GM11168 (cell line): Measurements from ENCODE around the gene GALNT10.

Experiments used
- in situ Hi-C: fragments of 300-500 bp; cut with MboI; formaldehyde crosslinking; loops from one replicate; pipeline ENCODE4 v1.12.0; 2022; ENCODE audit warnings: low sequenced_read_pairs; ENCODE audit not compliant: unreplicated experiment

Gene GALNT10

GRCh38 chr5:154393850-154394249 is 203.3 kb downstream of the GALNT10 start:
- in situ Hi-C loops = no loop called here

- in situ Hi-C loops = no loop called here
Measured at GRCh38 chr5:154394307-154394706, 203.8 kb downstream of the GALNT10 start.

DNA sequence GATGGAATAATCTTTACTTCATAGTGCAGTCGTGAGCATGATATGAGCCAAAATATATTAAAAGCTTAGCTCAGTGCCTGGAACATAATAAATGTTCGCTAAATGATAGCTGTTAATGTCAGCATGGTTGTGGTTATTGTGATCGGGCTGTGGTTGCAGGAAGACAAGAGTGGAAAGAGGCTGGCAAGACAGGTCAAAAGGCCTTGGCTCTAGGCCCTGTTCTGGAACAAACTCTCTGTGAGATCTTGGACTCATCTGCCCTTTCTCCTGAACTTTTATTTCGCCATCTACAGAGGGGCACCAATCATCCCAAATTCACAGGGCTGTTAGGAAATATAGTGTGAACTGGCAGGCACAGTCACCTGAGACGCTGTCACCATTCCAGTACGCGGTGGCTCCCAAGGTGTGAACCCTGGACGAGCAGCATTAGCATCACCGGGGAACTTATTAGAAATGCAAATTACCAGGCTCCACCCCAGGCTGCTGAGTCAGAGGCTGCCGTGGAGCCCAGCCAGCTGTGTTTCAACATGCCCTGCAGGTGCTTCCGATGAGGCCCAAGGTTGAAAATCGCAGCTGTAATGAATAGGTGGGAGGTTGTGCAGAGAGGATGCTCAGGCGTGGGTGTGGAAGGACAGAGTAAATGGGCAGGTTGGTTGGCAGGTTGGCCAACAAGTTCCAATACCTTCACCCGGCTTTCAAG is 205.0 kb downstream of the GALNT10 start:
- in situ Hi-C loops = no loop called here

GRCh38 chr5:154396128-154396527 is 205.6 kb downstream of the GALNT10 start:
- in situ Hi-C loops = no loop called here

DNA sequence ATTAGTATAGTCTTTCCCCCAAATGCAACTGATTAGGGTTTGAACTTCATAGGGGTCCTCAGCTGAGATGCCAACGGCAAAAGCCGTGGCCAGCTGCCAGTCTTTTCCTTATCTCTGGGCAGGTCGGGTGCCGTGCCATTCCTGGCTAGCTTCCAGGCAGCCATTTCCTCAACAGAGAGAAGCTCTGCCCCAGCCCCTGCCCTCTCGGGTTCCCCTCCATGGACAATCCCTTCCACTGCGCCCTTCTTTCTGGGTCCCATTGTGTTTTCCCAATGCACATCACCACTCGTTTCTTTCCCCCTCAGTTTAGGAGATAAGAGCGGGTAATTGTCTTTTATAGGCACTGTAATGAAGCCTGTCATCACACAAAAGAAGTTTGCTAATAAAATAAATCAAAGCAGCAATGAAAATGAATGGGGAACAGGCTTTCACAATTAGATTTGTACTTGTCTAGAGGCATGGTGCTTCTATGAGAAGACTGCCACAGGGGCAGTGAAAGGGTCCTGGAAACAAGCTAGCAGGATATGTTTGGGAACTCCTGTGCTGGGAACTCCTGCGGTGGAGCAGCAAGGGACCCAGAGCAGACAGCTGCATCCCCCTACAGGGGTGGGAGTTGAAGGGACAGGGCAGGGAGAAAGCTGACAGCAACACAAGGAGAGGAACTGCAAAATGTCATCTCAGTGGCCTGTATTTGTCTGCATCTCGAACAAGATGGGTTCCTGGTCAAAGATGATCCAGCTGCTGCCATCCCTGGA is 207.3 kb downstream of the GALNT10 start:
- in situ Hi-C loops = no loop called here

DNA sequence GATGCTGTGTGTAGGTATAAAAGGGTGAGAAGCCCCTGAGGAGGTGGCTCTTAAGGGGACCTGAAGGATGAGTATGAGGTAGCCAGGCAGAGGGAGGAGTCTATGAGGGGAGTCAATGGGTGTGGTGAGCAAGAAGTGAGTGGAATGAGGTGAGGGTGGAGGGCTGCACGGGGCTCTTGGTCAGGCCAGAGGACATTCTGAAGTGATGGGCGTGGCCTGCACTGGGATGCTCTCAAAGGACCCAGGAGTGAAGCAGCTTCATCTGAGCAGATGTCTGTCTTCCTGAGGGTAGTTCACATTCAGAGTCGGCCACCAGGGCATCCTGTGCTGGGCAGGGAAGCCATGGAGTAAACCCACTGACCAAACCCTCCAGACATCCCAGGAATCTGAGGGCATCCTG is 210.1 kb downstream of the GALNT10 start:
- in situ Hi-C loops = loop anchor here (10.0 kb wide), 2 partner anchors 206 to 326 kb away; partner anchors contain the start of gene GALNT10

- in situ Hi-C loops = loop anchor here (10.0 kb wide), 2 partner anchors 207 to 327 kb away; partner anchors contain the start of gene GALNT10
Measured at GRCh38 chr5:154401355-154401754, 210.8 kb downstream of the GALNT10 start.

DNA sequence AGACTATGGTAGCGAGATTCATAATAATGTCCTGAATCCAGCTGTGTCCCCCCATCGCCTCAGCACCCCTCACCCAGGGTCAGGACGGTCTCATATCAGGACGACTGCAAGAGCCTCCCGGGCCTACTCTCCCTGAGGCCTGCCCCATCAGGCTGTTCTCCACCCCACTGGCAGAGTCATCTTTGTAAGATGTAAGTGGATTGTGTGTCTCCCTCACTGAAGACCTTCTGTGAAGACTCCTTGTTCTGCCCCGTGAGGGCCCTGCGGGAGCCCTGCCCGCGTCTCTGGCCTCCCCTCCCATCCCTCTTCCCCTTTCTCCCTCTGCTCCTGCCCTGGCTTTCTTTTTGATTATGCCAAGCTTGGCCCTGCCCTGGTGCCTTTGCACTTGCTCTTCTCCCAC is 211.4 kb downstream of the GALNT10 start:
- in situ Hi-C loops = loop anchor here (10.0 kb wide), 2 partner anchors 207 to 327 kb away; partner anchors contain the start of gene GALNT10

GRCh38 chr5:154402611-154403010 is 212.1 kb downstream of the GALNT10 start:
- in situ Hi-C loops = loop anchor here (10.0 kb wide), 2 partner anchors 208 to 328 kb away; partner anchors contain the start of gene GALNT10

DNA sequence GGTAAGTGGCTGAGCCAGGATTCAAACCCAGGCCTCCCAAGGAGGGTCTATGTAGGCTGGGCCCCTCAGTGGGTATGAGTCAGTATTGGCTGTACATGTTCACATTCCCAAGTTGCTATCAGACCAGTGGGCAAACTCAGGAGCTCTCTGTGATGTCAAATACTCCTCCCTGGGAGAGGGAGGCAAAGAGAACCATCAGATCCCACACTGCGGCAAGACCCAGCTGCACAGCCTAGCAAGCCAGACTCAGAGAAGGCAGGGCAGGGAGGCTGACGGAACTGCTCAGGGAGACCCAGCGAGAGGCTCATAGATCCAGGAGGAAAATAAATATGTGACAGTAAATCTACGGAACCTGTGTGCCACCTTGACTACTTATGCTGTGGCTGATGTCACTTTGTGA is 212.7 kb downstream of the GALNT10 start:
- in situ Hi-C loops = loop anchor here (10.0 kb wide), 2 partner anchors 208 to 328 kb away; partner anchors contain the start of gene GALNT10

DNA sequence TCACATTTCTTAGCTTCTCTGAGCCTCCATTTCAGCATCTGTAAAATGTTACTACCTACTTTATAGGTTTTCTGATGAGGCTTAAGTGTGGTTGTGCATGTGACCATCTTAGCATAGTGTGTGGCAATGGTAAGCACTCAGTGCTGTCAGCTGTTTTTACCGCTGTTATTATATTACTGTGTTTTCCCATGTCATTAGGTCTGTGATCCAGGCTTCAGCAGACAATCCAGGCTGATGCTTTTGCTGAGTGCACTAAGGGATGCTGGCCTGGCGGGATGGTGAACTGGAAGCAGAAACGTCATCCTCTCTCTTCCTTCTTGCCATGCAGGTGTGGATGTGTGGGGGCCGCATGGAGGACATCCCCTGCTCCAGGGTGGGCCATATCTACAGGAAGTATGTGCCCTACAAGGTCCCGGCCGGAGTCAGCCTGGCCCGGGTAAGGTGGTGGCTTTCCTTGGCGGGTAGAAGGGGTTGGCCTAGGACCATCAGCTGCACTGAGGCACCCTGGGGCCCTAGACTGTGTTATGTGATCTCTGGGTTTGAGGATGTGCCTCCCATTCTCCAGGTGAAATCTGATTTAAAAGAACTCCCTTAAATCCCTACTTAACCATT is 213.3 kb downstream of the GALNT10 start:
- in situ Hi-C loops = loop anchor here (10.0 kb wide), 2 partner anchors 209 to 329 kb away; partner anchors contain the start of gene GALNT10

GRCh38 chr5:154405078-154405792 is 214.7 kb downstream of the GALNT10 start:
- in situ Hi-C loops = loop anchor here (10.0 kb wide), 2 partner anchors 210 to 330 kb away; partner anchors contain the start of gene GALNT10

GRCh38 chr5:154406231-154406630 is 215.7 kb downstream of the GALNT10 start:
- in situ Hi-C loops = loop anchor here (10.0 kb wide), 2 partner anchors 211 to 331 kb away; partner anchors contain the start of gene GALNT10

DNA sequence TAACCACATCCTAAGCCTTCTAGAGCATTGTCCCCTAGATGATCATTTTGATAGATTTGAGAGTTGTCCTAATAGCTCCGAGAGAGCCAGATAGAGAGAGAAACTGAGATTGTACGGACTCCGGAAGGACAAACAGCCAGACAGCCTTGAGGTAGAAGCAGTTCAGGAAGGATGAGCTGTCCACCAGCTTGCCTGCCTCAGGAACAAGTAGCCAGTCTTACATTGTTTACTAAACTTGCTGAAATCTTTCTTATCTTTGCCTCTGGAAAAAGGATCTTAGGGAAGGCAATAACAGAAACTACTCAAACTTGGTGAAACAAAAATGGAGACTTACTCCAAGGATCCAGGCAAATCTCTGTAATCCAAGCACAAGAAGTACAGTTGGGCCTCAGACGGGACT is 216.3 kb downstream of the GALNT10 start:
- in situ Hi-C loops = loop anchor here (10.0 kb wide), 2 partner anchors 212 to 332 kb away; partner anchors contain the start of gene GALNT10

- in situ Hi-C loops = loop anchor here (10.0 kb wide), 2 partner anchors 214 to 334 kb away; partner anchors contain the start of gene GALNT10
Measured at GRCh38 chr5:154408811-154409210, 218.3 kb downstream of the GALNT10 start.

DNA sequence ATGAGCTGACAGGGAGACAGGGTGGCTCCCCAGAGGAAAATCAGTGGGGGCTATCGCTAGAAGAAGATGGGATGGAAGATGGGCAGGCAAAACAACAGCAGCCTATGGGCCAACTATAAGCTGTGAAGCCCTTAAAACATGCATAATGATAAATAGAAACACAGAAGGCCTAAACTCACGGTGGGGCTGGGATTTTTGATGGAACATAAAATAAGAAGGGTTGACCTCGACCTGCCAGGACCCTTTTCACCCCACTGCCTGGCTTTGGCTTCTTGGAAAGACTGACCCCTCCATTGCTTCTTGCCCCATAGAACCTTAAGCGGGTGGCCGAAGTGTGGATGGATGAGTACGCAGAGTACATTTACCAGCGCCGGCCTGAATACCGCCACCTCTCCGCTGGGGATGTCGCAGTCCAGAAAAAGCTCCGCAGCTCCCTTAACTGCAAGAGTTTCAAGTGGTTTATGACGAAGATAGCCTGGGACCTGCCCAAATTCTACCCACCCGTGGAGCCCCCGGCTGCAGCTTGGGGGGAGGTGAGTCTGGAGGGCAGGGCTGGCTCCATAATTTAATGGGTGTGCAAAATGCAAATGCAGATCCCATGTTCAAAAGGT is 218.8 kb downstream of the GALNT10 start:
- in situ Hi-C loops = loop anchor here (10.0 kb wide), 2 partner anchors 215 to 335 kb away; partner anchors contain the start of gene GALNT10

DNA sequence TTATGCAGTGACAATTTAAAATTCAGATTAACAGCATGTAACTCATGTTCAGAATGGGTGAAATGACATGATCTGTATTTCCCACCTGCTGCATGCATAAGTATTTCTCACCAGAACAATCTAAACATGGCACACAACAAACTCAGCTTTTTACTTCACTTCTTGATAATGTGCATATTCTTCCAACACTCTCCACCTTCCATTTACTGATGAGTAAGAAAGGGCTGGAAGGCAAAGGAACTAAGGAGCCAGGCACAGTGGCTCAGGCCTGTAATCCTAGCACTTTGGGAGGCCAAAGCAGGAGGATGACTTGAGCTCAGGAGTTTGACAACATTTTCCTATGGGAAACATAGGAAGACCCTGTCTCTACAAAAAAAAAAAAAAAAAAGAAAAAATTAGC is 219.5 kb downstream of the GALNT10 start:
- in situ Hi-C loops = no loop called here

DNA sequence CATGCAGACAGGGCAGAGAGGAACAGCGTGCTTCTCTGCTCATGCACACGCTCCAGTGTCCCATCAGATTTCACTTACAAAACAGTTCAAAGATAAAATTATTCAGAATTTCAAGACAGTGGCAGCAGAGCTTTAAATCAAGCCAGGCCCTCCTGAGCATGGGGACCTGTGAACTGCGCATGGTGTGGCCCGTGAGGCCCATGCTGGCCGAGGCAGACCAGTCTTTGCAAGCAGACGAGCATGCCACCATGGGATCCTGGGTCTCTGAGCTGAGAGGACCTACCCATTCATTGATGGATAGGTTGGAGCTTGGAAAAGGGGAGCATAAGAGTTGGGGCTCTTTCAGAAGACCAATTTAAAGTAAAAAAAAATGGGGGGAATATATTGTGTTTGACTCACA is 220.3 kb downstream of the GALNT10 start:
- in situ Hi-C loops = no loop called here

DNA sequence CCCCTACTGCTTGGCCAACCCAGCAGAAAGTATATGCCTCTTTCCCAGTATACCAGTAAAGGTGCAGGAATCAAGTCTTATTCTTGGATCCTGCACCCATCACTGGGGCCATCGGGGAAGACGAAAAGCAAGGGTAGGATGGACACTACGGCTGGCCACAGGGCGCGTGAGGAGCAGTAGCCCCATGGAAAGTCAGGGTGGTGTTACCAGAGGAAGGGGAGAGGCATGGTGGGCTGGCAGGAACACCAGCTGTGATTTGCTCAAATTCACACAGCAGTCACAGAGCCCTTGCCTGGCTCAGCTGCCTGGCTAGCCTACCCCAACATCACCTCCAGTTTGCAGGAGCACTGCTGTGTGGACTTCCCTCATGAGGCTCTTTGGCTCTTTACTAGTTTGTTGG is 220.8 kb downstream of the GALNT10 start:
- in situ Hi-C loops = no loop called here
